ENCODE data around the gene SDC4. TPM values are rescaled to one million over a fixed set of nuclear protein-coding genes. Genes with fewer than 3 reads are reported as not detected.

SDC4 gene
- total RNA-seq, 4 donors from 2014 or later = 41.2 to 72.5 (median 63.4) TPM

- Histone ChIP-seq H3K27me3 (peaks cover 0 to 44% of the 10 kb centered on the region in 2 donors), H3K4me1 (peaks cover 0 to 29% (median 1%) of the 10 kb centered on the region in 4 donors), H3K9me3 (no peaks in the 10 kb centered on the region), H3K36me3 (no peaks in the 10 kb centered on the region), H3K4me3 (no peak overlapping the region), H3K27ac (no peak overlapping the region)
- WGBS, 2 donors = 31 to 37% methylated on average over 55 of the region's 71 CpGs
- DNase-seq (ENCODE audit: low spot score in 2 of 2) = no peak
- TF ChIP-seq CTCF (IDR thresholded peaks at IDR 0.05) (no peak), POLR2A (IDR thresholded peaks at IDR 0.05) (no peak), EP300 (IDR thresholded peaks at IDR 0.05) (no peak)
These were observed 31.8 kb downstream of the SDC4 start for GRCh38 chr20:45316150-45317080.

- no peaks in the 10 kb centered on the region for H3K9me3 ChIP-seq
- no peak overlapping the region for H3K27ac ChIP-seq
- TF ChIP-seq POLR2A (IDR thresholded peaks at IDR 0.05) = no peak
- TF ChIP-seq EP300 (IDR thresholded peaks at IDR 0.05) = no peak
- no peak for TF ChIP-seq CTCF (IDR thresholded peaks at IDR 0.05)
- no peak overlapping the region for H3K4me3 ChIP-seq
- peaks cover 0 to 48% of the 10 kb centered on the region in 2 donors for H3K27me3 ChIP-seq
- H3K4me1 ChIP-seq = peaks cover 0 to 32% (median 1%) of the 10 kb centered on the region in 4 donors
- DNase-seq (ENCODE audit: low spot score in 2 of 2) = no peak
- H3K36me3 ChIP-seq = no peaks in the 10 kb centered on the region
- 88 to 93% methylated on average over 4 of the region's 4 CpGs for WGBS, 2 donors
These were observed 32.6 kb downstream of the SDC4 start for GRCh38 chr20:45315672-45316071.

GRCh38 chr20:45313943-45314342 lies 34.3 kb downstream of the SDC4 start:
- Histone ChIP-seq H3K27ac (no peak overlapping the region), H3K9me3 (no peaks in the 10 kb centered on the region), H3K4me3 (no peak overlapping the region), H3K27me3 (peaks cover 0 to 54% of the 10 kb centered on the region in 2 donors), H3K36me3 (no peaks in the 10 kb centered on the region), H3K4me1 (peaks cover 0 to 24% (median 0%) of the 10 kb centered on the region in 4 donors)
- TF ChIP-seq CTCF (IDR thresholded peaks at IDR 0.05) (no peak), EP300 (IDR thresholded peaks at IDR 0.05) (no peak), POLR2A (IDR thresholded peaks at IDR 0.05) (no peak)
- no peak for DNase-seq (ENCODE audit: low spot score in 2 of 2)
- WGBS, 2 donors = 81 to 84% methylated on average over 9 to 11 of the region's 11 CpGs

- TF ChIP-seq EP300 (IDR thresholded peaks at IDR 0.05) = no peak
- no peak for TF ChIP-seq POLR2A (IDR thresholded peaks at IDR 0.05)
- no peak for TF ChIP-seq CTCF (IDR thresholded peaks at IDR 0.05)
- Histone ChIP-seq H3K27ac (no peak overlapping the region), H3K4me1 (peaks cover 0 to 32% (median 0%) of the 10 kb centered on the region in 4 donors), H3K9me3 (no peaks in the 10 kb centered on the region), H3K4me3 (no peak overlapping the region), H3K36me3 (no peaks in the 10 kb centered on the region), H3K27me3 (peaks cover 0 to 55% of the 10 kb centered on the region in 2 donors)
- no peak for DNase-seq (ENCODE audit: low spot score in 2 of 2)
- WGBS, 2 donors = 89 to 91% methylated on average over 8 of the region's 8 CpGs
These were observed 35.0 kb downstream of the SDC4 start for GRCh38 chr20:45313065-45313695.

GRCh38 chr20:45312241-45312640 lies 36.0 kb downstream of the SDC4 start:
- Histone ChIP-seq H3K27ac (no peak overlapping the region), H3K4me1 (peaks cover 0 to 36% (median 0%) of the 10 kb centered on the region in 4 donors), H3K4me3 (no peak overlapping the region), H3K36me3 (no peaks in the 10 kb centered on the region), H3K9me3 (no peaks in the 10 kb centered on the region), H3K27me3 (peaks cover 0 to 65% of the 10 kb centered on the region in 2 donors)
- DNase-seq (ENCODE audit: low spot score in 2 of 2) = no peak
- no peak for TF ChIP-seq POLR2A (IDR thresholded peaks at IDR 0.05)
- no peak for TF ChIP-seq EP300 (IDR thresholded peaks at IDR 0.05)
- no peak for TF ChIP-seq CTCF (IDR thresholded peaks at IDR 0.05)
- WGBS, 2 donors = 67 to 77% methylated on average over 21 of the region's 21 CpGs
